Right lobe of liver (tissue), 4 donors: ENCODE data around the gene NWD2.

ENCODE experiments used
- POLR2A ChIP-seq: fragments of 450-650 bp; IDR thresholded peaks from one replicate; pipeline ENCODE4 v1.6.1; 2017; ENCODE audit warnings: antibody characterized with exemption, mild to moderate bottlenecking
- TF ChIP-seq, protein P1 (sequence below), 4 donors: fragments of 200-600 bp in 3 of 4; fragments of 450-650 bp in 1 of 4; IDR thresholded peaks; one replicate each; pipeline versions ENCODE4 v1.5.1 to v1.8.0; 2016 to 2022; ENCODE audit warnings: antibody characterized with exemption in 4 of 4, mild to moderate bottlenecking in 2 of 4
- donor health status: DM: no; HTN: no; CAD: no.
- donor health status: DM: no; HTN: no; CAD: no.
- donor health status: DM: no; HTN: yes; CAD: no.

DNA sequence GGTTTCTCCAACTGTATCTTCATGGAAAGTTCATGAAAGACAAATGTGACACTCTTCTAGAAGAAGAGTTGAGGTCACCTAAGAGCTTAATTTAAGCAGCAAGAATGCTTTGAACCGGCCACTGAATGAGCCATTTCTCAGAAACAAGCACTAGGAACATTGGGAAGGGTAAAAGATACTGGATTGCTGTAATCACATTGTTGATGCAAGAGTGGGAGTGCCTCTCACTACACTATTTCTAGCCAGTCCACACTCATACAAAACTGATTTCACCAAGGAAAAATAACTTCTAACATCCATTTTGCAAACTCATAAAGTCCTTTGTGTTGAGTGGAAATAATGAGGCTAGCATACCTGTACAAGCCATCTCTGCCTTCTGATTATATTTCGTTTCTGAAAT, 221.3 kb downstream of the NWD2 start:
- TF ChIP-seq, protein P1, sequence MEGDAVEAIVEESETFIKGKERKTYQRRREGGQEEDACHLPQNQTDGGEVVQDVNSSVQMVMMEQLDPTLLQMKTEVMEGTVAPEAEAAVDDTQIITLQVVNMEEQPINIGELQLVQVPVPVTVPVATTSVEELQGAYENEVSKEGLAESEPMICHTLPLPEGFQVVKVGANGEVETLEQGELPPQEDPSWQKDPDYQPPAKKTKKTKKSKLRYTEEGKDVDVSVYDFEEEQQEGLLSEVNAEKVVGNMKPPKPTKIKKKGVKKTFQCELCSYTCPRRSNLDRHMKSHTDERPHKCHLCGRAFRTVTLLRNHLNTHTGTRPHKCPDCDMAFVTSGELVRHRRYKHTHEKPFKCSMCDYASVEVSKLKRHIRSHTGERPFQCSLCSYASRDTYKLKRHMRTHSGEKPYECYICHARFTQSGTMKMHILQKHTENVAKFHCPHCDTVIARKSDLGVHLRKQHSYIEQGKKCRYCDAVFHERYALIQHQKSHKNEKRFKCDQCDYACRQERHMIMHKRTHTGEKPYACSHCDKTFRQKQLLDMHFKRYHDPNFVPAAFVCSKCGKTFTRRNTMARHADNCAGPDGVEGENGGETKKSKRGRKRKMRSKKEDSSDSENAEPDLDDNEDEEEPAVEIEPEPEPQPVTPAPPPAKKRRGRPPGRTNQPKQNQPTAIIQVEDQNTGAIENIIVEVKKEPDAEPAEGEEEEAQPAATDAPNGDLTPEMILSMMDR (IDR thresholded peaks at IDR 0.05) = no peak
- TF ChIP-seq POLR2A = no peak
